Activated CD4-positive, CD25-positive, alpha-beta regulatory T cell treated with anti-CD3 and anti-CD28 coated beads, Interleukin-2, amount 50 U/mL, for 16 hours (primary cell): Measurements from ENCODE around the gene MRTO4.

Experiments used
- DNase-seq: peaks from one replicate; pipeline ENCODE4 v3.0.0-alpha.2; 2020; ENCODE audit warnings: low read depth, low spot score

MRTO4 gene

GRCh38 chr1:19309123-19309813 is 57.7 kb downstream of the MRTO4 start:
- DNase-seq, result no peak
